GM18520 (cell line): ENCODE measurements around the gene ZNF611.
A peak's percentile ranks its signal among the peaks of the same experiment; 100 is the strongest.
"Not testable (repeated sequence)": the region's sequence is repeated elsewhere in the genome, so short reads cannot be mapped to it uniquely, and the experiment has no call there.

Experiments used
- ATAC-seq: cut with Tn5 transposase; IDR thresholded peaks from one replicate; pipeline ENCODE4 v1.9.1; 2021; ENCODE audit not compliant: unreplicated experiment

Gene ZNF611

GRCh38 chr19:52734893-52735661, at the start of gene ZNF611:
ZNF611 (minus strand) TSS chr19:52735044; CDS start chr19:52715894, 19,150 bp downstream.
- peak; percentile 88 for ATAC-seq

GRCh38 chr19:52782864-52783263, 48.0 kb upstream of the ZNF611 start:
- not testable (repeated sequence) for ATAC-seq

GRCh38 chr19:52778811-52779210, 44.0 kb upstream of the ZNF611 start:
- ATAC-seq: no peak

GRCh38 chr19:52756447-52756846, 21.6 kb upstream of the ZNF611 start:
- ATAC-seq: not testable (repeated sequence)

- no peak for ATAC-seq
Measured at GRCh38 chr19:52749780-52750179, 14.9 kb upstream of the ZNF611 start.

GRCh38 chr19:52748336-52748950, 13.6 kb upstream of the ZNF611 start:
- no peak for ATAC-seq

GRCh38 chr19:52745919-52746318, 11.1 kb upstream of the ZNF611 start:
- ATAC-seq: not testable (repeated sequence)

- ATAC-seq: no peak
Measured at GRCh38 chr19:52743091-52743490, 8.2 kb upstream of the ZNF611 start.

GRCh38 chr19:52742516-52742915, 7.7 kb upstream of the ZNF611 start:
- no peak for ATAC-seq

- ATAC-seq: no peak
Measured at GRCh38 chr19:52741951-52742485, 7.2 kb upstream of the ZNF611 start.

GRCh38 chr19:52741371-52741770, 6.5 kb upstream of the ZNF611 start:
- ATAC-seq: not testable (repeated sequence)

- ATAC-seq: no peak
Measured at GRCh38 chr19:52739576-52739975, 4.7 kb upstream of the ZNF611 start.

- no peak for ATAC-seq
Measured at GRCh38 chr19:52735734-52736133, 890 bp upstream of the ZNF611 start.

GRCh38 chr19:52734331-52734892, 432 bp downstream of the ZNF611 start:
- peak; percentile 11 for ATAC-seq

GRCh38 chr19:52726051-52726450, 8.8 kb downstream of the ZNF611 start:
- not testable (repeated sequence) for ATAC-seq

- ATAC-seq: no peak
Measured at GRCh38 chr19:52725528-52725961, 9.3 kb downstream of the ZNF611 start.

- no peak for ATAC-seq
Measured at GRCh38 chr19:52724701-52725514, 9.9 kb downstream of the ZNF611 start.

GRCh38 chr19:52723907-52724598, 10.8 kb downstream of the ZNF611 start:
- not testable (repeated sequence) for ATAC-seq

- ATAC-seq: no peak
Measured at GRCh38 chr19:52722062-52723003, 12.5 kb downstream of the ZNF611 start.
